ENCODE measurements around the gene FXR1. TPM values are rescaled to one million over a fixed set of nuclear protein-coding genes. Genes with fewer than 3 reads are reported as not detected.
"Not testable (repeated sequence)": the region's sequence is repeated elsewhere in the genome, so short reads cannot be mapped to it uniquely, and the experiment has no call there.

FXR1 gene
- total RNA-seq, 1 experiment from 2014 or later: 245 TPM

DNA sequence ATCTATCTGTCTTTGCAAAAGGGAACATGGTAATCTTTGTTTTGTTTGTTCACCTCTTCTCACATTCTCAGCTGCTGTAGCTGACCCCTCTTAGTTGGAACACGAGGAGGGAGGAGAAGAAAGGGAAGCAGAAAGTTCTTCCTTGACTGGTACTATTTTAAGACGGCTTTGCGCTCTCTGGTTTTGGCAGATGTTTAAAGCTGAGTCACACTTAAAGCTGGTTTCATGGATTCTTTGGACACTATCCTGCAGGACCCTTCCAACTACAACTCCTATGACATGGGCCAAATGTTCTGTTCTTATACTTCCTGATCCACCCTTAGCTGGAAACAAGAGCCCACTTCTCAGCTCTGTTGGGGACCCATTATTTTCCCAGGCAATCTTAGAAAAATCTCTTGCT lies 40.6 kb upstream of the FXR1 start (continued):
- TF ChIP-seq IRF2 (CRISPR knock-in tag; IDR thresholded peaks at IDR 0.05; ENCODE audit: borderline replicate concordance, low read depth) (no peak), SP1 (CRISPR knock-in tag; conservative IDR thresholded peaks at IDR 0.05) (no peak), CREB1 (CRISPR knock-in tag; IDR thresholded peaks at IDR 0.05) (no peak)

DNA sequence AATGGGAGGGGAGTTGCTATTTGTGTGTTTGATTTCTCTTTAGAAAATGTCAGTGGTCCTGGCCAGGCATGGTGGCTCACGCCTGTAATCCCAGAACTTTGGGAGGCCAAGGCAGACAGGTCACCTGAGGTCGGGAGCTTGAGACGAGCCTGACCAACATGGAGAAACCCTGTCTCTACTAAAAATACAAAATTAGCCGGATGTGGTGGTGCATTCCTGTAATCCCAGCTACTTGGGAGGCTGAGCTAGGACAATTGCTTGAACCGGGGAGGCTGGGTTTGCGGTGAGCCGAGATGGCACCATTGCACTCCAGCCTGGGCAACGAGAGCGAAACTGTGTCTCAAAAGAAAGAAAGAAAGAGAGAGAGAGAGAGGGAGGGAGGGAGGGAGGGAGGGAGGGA lies 40.0 kb upstream of the FXR1 start:
- POLR2A ChIA-PET; H3K36me3 Mint-ChIP-seq; CTCF ChIA-PET; H3K27me3 Mint-ChIP-seq (ENCODE audit: low read depth); H3K4me3 Mint-ChIP-seq; H3K27ac Mint-ChIP-seq; ATAC-seq; DNase-seq (ENCODE audit: low spot score); H3K9me3 Mint-ChIP-seq: not testable (repeated sequence)
- H3K4me1 Mint-ChIP-seq: peaks cover 20% of the 10 kb centered on the region

DNA sequence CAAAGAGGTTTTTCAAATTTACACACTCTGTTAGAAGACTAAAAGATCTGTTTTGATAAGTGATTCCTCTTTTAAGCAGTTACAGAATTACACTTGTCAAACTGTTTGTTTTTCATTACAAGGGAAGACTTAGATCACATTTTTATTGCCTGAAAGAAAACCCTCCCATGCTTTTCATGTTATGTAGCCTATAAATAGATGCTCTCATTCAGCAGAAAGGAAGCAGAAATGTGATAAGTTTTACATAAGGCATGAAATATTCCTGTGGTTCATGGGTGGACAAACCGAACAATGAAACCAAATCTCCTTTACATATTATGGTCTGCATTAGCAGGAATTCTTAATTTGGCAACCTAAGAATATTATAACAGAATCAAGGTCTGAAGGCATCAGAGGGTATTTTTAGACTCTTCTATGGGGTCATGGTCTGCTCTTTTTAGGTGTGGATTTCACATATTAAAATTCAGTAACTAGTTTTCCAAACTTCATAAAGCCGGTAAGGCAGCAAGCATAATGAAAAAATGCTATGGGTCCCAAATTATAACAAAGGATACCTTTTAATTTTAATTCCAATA lies 37.3 kb upstream of the FXR1 start:
- H3K36me3 Mint-ChIP-seq: no peaks in the 10 kb centered on the region
- H3K27ac Mint-ChIP-seq: no peak overlapping the region
- CTCF ChIA-PET: no interaction called here
- POLR2A ChIA-PET: no interaction called here
- H3K4me1 Mint-ChIP-seq: peaks cover 10% of the 10 kb centered on the region
- DNase-seq (ENCODE audit: low spot score): no peak
- H3K4me3 Mint-ChIP-seq: no peak overlapping the region
- TF ChIP-seq ZNF138 (CRISPR knock-in tag; conservative IDR thresholded peaks at IDR 0.05) (no peak), GTF2I (CRISPR knock-in tag; conservative IDR thresholded peaks at IDR 0.05) (no peak), ZNF416 (CRISPR knock-in tag; IDR thresholded peaks at IDR 0.05) (no peak), FOXP1 (CRISPR knock-in tag; IDR thresholded peaks at IDR 0.05; ENCODE audit: borderline replicate concordance) (no peak), ETV6 (CRISPR knock-in tag; IDR thresholded peaks at IDR 0.05) (no peak), SP1 (CRISPR knock-in tag; conservative IDR thresholded peaks at IDR 0.05) (no peak), ZNF671 (CRISPR knock-in tag; IDR thresholded peaks at IDR 0.05) (no peak), FOXK1 (CRISPR knock-in tag; IDR thresholded peaks at IDR 0.05) (no peak), TCF7 (CRISPR knock-in tag; IDR thresholded peaks at IDR 0.05; ENCODE audit: low read depth) (no peak), OVOL2 (CRISPR knock-in tag; IDR thresholded peaks at IDR 0.05; ENCODE audit: borderline replicate concordance) (no peak), JAZF1 (CRISPR knock-in tag; IDR thresholded peaks at IDR 0.05) (no peak), ELF4 (CRISPR knock-in tag; IDR thresholded peaks at IDR 0.05; ENCODE audit: low read depth) (no peak)
- TF ChIP-seq, protein P1, sequence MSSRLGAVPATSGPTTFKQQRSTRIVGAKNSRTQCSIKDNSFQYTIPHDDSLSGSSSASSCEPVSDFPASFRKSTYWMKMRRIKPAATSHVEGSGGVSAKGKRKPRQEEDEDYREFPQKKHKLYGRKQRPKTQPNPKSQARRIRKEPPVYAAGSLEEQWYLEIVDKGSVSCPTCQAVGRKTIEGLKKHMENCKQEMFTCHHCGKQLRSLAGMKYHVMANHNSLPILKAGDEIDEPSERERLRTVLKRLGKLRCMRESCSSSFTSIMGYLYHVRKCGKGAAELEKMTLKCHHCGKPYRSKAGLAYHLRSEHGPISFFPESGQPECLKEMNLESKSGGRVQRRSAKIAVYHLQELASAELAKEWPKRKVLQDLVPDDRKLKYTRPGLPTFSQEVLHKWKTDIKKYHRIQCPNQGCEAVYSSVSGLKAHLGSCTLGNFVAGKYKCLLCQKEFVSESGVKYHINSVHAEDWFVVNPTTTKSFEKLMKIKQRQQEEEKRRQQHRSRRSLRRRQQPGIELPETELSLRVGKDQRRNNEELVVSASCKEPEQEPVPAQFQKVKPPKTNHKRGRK (CRISPR knock-in tag; IDR thresholded peaks at IDR 0.05; ENCODE audit: borderline replicate concordance): no peak
- TF ChIP-seq, protein P2, sequence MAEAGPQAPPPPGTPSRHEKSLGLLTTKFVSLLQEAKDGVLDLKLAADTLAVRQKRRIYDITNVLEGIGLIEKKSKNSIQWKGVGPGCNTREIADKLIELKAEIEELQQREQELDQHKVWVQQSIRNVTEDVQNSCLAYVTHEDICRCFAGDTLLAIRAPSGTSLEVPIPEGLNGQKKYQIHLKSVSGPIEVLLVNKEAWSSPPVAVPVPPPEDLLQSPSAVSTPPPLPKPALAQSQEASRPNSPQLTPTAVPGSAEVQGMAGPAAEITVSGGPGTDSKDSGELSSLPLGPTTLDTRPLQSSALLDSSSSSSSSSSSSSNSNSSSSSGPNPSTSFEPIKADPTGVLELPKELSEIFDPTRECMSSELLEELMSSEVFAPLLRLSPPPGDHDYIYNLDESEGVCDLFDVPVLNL (CRISPR knock-in tag; IDR thresholded peaks at IDR 0.05; ENCODE audit: borderline replicate concordance, low read depth): no peak
- TF ChIP-seq, protein P3, sequence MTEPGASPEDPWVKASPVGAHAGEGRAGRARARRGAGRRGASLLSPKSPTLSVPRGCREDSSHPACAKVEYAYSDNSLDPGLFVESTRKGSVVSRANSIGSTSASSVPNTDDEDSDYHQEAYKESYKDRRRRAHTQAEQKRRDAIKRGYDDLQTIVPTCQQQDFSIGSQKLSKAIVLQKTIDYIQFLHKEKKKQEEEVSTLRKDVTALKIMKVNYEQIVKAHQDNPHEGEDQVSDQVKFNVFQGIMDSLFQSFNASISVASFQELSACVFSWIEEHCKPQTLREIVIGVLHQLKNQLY (CRISPR knock-in tag; IDR thresholded peaks at IDR 0.05): no peak
- TF ChIP-seq, protein P4, sequence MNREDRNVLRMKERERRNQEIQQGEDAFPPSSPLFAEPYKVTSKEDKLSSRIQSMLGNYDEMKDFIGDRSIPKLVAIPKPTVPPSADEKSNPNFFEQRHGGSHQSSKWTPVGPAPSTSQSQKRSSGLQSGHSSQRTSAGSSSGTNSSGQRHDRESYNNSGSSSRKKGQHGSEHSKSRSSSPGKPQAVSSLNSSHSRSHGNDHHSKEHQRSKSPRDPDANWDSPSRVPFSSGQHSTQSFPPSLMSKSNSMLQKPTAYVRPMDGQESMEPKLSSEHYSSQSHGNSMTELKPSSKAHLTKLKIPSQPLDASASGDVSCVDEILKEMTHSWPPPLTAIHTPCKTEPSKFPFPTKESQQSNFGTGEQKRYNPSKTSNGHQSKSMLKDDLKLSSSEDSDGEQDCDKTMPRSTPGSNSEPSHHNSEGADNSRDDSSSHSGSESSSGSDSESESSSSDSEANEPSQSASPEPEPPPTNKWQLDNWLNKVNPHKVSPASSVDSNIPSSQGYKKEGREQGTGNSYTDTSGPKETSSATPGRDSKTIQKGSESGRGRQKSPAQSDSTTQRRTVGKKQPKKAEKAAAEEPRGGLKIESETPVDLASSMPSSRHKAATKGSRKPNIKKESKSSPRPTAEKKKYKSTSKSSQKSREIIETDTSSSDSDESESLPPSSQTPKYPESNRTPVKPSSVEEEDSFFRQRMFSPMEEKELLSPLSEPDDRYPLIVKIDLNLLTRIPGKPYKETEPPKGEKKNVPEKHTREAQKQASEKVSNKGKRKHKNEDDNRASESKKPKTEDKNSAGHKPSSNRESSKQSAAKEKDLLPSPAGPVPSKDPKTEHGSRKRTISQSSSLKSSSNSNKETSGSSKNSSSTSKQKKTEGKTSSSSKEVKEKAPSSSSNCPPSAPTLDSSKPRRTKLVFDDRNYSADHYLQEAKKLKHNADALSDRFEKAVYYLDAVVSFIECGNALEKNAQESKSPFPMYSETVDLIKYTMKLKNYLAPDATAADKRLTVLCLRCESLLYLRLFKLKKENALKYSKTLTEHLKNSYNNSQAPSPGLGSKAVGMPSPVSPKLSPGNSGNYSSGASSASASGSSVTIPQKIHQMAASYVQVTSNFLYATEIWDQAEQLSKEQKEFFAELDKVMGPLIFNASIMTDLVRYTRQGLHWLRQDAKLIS (CRISPR knock-in tag; IDR thresholded peaks at IDR 0.05; ENCODE audit: borderline replicate concordance): no peak
- no peak for ATAC-seq
- 0 out of 2 replicates have a peak, but pooled peaks cover 1% of the 10 kb centered on the region for H3K27me3 Mint-ChIP-seq (ENCODE audit: low read depth)
- H3K9me3 Mint-ChIP-seq: no peaks in the 10 kb centered on the region
